SIG-M5 treated with dmso at 0.1 percent for 504 hours (cell line): ENCODE data around the gene ZNF229.
"Not testable (repeated sequence)": the region's sequence is repeated elsewhere in the genome, so short reads cannot be mapped to it uniquely, and the experiment has no call there.

Experiments
- DNase-seq: peaks from one replicate; lab custom pipeline; 2025; ENCODE audit not compliant: unreplicated experiment; lab: John Stamatoyannopoulos, UW

Gene ZNF229

GRCh38 chr19:44447916-44448674 lies at the start of gene ZNF229:
Gene ZNF229, minus strand, starts transcription at chr19:44448472. Its CDS starts 5,625 bp downstream, at chr19:44442847.
- peak; percentile 23 for DNase-seq

DNA sequence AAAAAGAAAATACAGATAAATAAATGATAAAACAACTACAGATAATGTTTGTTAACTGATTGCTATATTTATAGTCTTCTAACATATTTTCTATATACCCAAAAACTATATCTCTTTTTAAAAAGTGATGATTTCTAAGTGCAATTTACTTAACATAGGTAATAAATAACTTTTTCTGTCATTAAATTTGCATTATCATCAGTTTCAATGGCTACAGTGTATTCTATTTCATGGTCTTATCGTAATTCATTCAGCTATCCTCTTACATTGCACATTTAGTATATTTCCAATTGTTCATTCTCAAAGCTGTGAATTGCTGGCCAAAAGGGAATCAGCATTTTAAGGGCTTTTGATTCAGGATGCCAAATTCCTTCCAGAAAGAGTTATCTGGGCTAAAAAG lies 48.4 kb upstream of the ZNF229 start:
- no peak for DNase-seq

DNA sequence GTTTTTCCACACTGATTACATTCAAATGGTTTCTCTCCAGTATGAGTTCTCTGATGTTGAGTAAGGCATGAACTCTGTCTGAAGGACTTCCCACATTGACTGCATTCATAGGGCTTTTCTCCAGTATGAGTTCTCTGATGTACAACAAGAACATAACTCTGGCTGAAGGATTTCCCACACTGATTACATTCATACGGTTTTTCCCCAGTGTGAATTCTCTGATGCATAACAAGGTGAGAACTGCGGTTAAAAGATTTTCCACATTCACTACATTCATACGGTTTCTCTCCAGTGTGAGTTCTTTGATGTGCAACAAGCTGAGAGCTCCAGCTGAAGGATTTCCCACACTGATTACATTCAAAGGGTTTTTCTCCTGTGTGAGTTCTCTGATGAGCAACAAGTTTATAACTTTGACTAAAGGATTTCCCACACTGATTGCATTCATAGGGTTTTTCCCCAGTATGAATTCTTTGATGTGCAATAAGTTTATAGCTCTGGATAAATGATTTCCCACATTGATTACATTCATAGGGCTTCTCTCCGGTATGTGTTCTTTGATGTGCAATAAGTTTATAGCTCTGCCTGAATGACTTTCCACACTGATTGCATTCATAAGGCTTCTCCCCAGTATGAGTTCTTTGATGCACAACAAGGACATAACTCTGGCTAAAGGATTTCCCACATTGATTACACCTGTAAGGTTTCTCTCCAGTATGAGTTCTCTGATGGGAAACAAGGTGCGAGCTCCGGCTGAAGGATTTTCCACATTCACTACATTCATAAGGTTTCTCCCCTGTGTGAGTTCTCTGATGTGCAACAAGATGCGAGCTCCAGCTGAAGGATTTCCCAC lies 28.5 kb upstream of the ZNF229 start:
- peak; percentile 6 for DNase-seq

- not testable (repeated sequence) for DNase-seq
Measured at GRCh38 chr19:44468730-44469129, 20.5 kb upstream of the ZNF229 start.

GRCh38 chr19:44462600-44463286 lies 14.5 kb upstream of the ZNF229 start:
- not testable (repeated sequence) for DNase-seq

- DNase-seq, result not testable (repeated sequence)
Measured at GRCh38 chr19:44456016-44456415, 7.7 kb upstream of the ZNF229 start.

DNA sequence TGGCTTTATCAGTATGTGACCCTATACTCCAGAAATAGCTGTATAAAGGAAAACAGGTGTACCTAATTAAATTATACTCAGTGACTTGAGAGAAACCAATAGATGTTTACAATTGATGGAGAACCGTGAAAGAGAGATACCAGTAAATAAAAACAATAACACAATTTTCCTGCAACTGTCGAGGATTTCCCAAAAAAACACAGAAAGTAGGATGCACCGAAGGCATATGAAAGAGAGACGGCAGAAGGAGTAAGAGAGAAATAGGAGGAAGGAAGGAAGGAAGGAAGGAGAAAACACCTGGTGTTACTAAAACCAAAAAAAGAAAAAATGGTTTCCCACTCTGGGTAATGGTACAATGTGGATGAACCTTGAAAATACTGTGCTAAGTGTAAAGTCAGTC lies 6.8 kb upstream of the ZNF229 start:
- no peak for DNase-seq

DNA sequence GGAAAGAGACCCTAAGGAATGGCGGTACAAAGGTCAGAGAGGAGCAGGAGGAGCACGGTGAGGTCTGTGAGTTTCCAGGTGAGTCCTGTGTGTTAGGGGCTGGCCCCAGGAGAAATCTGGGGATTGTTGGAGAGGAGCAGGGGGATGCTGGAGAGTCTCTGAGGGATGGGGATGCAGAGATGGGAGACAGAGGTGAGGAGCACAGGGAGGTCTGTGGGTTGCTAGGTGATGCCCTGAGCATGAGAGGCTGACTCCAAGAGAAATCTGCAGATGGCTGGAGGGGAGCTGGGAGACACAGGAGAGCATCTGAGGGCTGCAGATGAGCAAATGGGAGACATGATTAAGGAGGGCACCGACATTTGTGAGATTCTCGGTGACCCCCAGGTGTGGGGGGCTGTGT lies 4.1 kb upstream of the ZNF229 start:
- no peak for DNase-seq

DNA sequence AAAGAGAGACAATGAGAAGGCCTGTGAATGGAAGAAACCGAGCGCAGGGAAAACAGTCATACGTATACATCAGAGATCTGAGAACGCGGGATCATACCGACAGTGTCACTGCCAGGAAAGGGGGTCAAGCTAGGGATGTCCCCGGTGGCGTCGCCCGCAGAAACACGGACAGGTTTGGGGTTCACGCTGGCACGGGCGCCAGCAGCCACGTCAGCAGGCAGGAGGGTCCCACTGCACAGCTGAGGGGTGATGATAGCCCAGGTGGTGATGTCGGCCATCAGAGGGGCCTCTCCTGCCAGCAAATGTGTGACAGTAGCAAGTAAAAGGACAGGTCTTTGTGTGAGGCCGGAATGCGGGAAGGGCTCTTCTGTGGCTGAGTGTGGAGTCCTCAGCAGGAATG lies 3.4 kb upstream of the ZNF229 start:
- no peak for DNase-seq

- no peak for DNase-seq
Measured at GRCh38 chr19:44438441-44438840, 9.8 kb downstream of the ZNF229 start.

DNA sequence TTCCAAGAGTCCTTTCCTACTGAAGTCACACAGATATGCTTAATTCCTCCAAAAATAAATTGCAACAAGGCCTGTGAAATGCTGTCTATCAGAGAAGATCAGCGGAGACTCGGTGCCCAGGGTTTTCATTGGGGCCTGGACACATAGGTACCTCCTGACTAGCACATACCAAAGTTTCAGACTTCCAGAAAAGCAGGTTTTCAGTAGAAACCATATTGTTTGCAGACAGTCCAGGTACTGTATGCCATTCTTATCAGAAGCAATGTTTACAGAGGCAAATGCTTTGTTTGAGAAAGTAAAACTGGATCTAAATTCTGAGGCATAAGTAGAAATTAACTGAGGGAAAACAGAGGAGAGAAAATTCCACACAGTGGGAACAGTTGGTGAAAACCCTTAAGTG lies 12.8 kb downstream of the ZNF229 start:
- peak; percentile 12 for DNase-seq

DNA sequence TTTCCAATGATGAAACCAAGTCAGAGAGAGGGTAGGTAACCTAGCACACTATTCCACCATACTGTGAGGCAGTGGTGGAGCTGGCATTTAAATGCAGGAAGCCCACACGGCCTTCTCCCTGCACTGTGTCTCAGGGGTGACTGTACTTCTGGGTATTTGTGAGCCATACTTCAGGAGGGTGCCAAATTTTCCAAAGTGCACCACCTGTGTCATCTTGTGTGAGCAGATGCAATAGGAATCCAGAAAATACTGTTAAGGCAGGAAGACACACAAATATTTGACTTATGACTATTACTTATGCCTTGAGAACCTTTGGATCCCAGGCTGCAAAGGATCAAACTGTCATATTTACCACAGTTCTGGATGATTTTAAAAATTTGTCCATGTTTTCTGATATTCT lies 17.3 kb downstream of the ZNF229 start:
- no peak for DNase-seq

- DNase-seq, result not testable (repeated sequence)
Measured at GRCh38 chr19:44415553-44415952, 32.7 kb downstream of the ZNF229 start.

- DNase-seq, result no peak
Measured at GRCh38 chr19:44401139-44402115, 46.8 kb downstream of the ZNF229 start, which contains the start of gene ZNF285. Gene ZNF285, minus strand, starts transcription at chr19:44401608. Its CDS starts 4,395 bp downstream, at chr19:44397213.

DNA sequence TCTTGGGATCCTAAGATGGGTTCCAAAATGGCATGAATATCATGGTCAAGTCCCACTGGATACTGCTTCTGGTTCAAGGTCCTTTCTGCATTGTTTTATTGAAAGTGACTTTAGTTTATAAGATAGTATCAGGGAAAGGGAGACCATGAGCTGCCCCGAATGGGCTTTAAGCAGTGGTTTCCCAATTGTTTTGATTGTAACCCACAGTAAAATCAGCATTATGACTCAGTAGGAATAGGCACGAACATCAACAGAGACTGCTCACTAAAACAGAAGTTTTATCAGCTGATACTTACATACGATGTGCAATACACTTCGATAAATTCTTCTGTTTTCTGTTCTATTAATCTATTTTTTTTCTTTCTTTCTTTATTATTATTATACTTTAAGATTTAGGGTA lies 59.0 kb downstream of the ZNF229 start:
- not testable (repeated sequence) for DNase-seq
